Measurements from ENCODE around the gene MYORG.

- no peak for TF ChIP-seq CTCF (IDR thresholded peaks at IDR 0.05; ENCODE audit: low read depth, low read length)
- TF ChIP-seq EZH2phosphoT487 (IDR thresholded peaks at IDR 0.05; ENCODE audit: low read depth): no peak
Measured at GRCh38 chr9:34380034-34380510, 3.4 kb upstream of the MYORG start.
